NB4 (cell line): Measurements from ENCODE around the gene TMEM30A.

ENCODE experiments used
- DNase-seq: peaks from one replicate; pipeline ENCODE4 v3.0.0; 2010; ENCODE audit warnings: low read depth
- H3K4me3 ChIP-seq: one replicate; pipeline ENCODE4 v1.5.1; 2011; ENCODE audit warnings: mild to moderate bottlenecking, low read depth, low read length, moderate library complexity
- CTCF ChIP-seq: IDR thresholded peaks from one replicate; pipeline ENCODE4 v1.5.1; 2012; ENCODE audit warnings: low read depth, low read length
- MAX ChIP-seq: IDR thresholded peaks from 2 replicates; pipeline ENCODE4 v1.6.1; 2011; ENCODE audit warnings: low read depth, low read length
- MYC ChIP-seq: IDR thresholded peaks from 2 replicates; pipeline ENCODE4 v1.6.1; 2011; ENCODE audit warnings: low read depth, low read length
- POLR2A ChIP-seq: IDR thresholded peaks from 2 replicates; pipeline ENCODE4 v1.6.1; 2011; ENCODE audit warnings: mild to moderate bottlenecking; ENCODE audit not compliant: insufficient read length; ENCODE audit errors: extremely low read depth

The TMEM30A gene

GRCh38 chr6:75204959-75205775 lies 79.4 kb downstream of the TMEM30A start:
- TF ChIP-seq MYC, result no peak
- no peak for TF ChIP-seq MAX
- TF ChIP-seq POLR2A, result no peak
- TF ChIP-seq CTCF, result no peak
- no peak overlapping the region for H3K4me3 ChIP-seq
- no peak for DNase-seq

GRCh38 chr6:75204217-75204958 lies 80.2 kb downstream of the TMEM30A start:
- TF ChIP-seq MYC, result no peak
- no peak for TF ChIP-seq MAX
- no peak for TF ChIP-seq POLR2A
- TF ChIP-seq CTCF, result peak; percentile 56
- DNase-seq, result peak; percentile 63
- no peak overlapping the region for H3K4me3 ChIP-seq

- H3K4me3 ChIP-seq, result no peak overlapping the region
- TF ChIP-seq MYC, result no peak
- no peak for TF ChIP-seq CTCF
- TF ChIP-seq MAX, result no peak
- TF ChIP-seq POLR2A, result no peak
These were observed 80.9 kb downstream of the TMEM30A start for GRCh38 chr6:75203721-75204120.

More at GRCh38 chr6:75203721-75204120, 80.9 kb downstream of the TMEM30A start:
- no peak for DNase-seq
